Dedifferentiated amniotic fluid mesenchymal stem cell (primary cell): ENCODE data around the gene PARK7.

ENCODE experiments used
- DNase-seq: peaks from one replicate; pipeline ENCODE4 v3.0.0-alpha.2; 2016; ENCODE audit errors: extremely low spot score

PARK7 gene

GRCh38 chr1:8024329-8024728 lies 62.8 kb downstream of the PARK7 start:
- DNase-seq = no peak

GRCh38 chr1:8025061-8025670 lies 63.7 kb downstream of the PARK7 start:
- no peak for DNase-seq

GRCh38 chr1:8025671-8026144 lies 64.2 kb downstream of the PARK7 start:
- no peak for DNase-seq

GRCh38 chr1:8026153-8026975 lies 64.9 kb downstream of the PARK7 start, which contains the start of gene ERRFI1:
Gene ERRFI1 (minus strand): TSS chr1:8026309. CDS start chr1:8015619, 10,690 bp downstream.
- peak; percentile 87 for DNase-seq

- no peak for DNase-seq
These were observed 65.7 kb downstream of the PARK7 start for GRCh38 chr1:8026976-8027747.

GRCh38 chr1:8027748-8028570 lies 66.4 kb downstream of the PARK7 start:
- DNase-seq = peak; percentile 62

GRCh38 chr1:8028571-8028910 lies 67.0 kb downstream of the PARK7 start:
- no peak for DNase-seq

- peak; percentile 69 for DNase-seq
These were observed 69.8 kb downstream of the PARK7 start for GRCh38 chr1:8031176-8031785.

- DNase-seq = no peak
These were observed 70.9 kb downstream of the PARK7 start for GRCh38 chr1:8032366-8032910.

- DNase-seq = no peak
These were observed 71.8 kb downstream of the PARK7 start for GRCh38 chr1:8033322-8033721.
